ENCODE measurements around the gene METTL9. TPM values are rescaled to one million over a fixed set of nuclear protein-coding genes. Genes with fewer than 3 reads are reported as not detected.
A peak's percentile ranks its signal among the peaks of the same experiment; 100 is the strongest.

METTL9 gene
- total RNA-seq, 1 donor from 2014 or later, result 132 TPM

DNA sequence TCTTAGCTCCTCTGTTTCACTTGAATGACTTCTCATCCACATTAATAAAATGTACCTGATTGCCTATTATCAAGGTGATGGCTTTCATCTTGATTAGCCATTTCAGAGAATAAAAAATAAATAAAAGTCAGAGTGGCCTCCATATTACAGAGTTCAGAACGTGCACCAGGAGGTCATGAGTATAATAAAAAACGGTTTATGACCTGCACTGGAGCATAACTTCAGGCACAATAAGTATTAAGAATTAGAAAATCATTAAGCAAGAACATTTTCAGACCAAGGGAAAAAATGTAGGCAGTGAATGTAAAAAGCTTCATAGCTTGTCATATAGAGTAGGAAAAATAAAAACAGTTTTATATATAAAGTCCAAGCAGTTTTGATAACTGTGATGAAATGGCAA lies 11.4 kb downstream of the METTL9 start:
- Mint-ChIP-seq H3K9me3 (no peaks in the 10 kb centered on the region), H3K4me1 (ENCODE audit: unreplicated experiment) (peaks cover 40% of the 10 kb centered on the region), H3K4me3 (no peak overlapping the region), H3K27me3 (no peaks in the 10 kb centered on the region), H3K27ac (no peak overlapping the region), H3K36me3 (peaks cover 5% of the 10 kb centered on the region)
- DNase-seq (ENCODE audit: extremely low spot score, unreplicated experiment), result no peak
- TF ChIP-seq, protein P1, sequence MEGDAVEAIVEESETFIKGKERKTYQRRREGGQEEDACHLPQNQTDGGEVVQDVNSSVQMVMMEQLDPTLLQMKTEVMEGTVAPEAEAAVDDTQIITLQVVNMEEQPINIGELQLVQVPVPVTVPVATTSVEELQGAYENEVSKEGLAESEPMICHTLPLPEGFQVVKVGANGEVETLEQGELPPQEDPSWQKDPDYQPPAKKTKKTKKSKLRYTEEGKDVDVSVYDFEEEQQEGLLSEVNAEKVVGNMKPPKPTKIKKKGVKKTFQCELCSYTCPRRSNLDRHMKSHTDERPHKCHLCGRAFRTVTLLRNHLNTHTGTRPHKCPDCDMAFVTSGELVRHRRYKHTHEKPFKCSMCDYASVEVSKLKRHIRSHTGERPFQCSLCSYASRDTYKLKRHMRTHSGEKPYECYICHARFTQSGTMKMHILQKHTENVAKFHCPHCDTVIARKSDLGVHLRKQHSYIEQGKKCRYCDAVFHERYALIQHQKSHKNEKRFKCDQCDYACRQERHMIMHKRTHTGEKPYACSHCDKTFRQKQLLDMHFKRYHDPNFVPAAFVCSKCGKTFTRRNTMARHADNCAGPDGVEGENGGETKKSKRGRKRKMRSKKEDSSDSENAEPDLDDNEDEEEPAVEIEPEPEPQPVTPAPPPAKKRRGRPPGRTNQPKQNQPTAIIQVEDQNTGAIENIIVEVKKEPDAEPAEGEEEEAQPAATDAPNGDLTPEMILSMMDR (conservative IDR thresholded peaks at IDR 0.05), result no peak

DNA sequence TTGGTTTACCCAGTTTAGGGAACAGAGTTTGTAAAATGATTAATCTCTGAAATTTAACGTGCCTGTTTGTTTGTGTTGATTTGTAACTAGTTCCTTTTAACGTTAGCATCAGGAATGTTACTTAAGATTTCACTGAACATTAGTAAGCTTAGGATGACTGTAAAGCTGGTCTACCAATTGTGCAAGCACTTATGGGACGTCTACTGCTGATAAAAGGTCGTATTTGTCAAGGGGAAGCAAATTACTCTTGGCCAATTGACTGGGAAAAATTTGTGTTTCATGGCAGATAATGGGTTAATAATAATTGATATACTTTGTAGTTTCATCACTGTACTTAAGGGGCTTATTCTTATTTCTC lies 11.8 kb downstream of the METTL9 start:
- H3K9me3 Mint-ChIP-seq, result no peaks in the 10 kb centered on the region
- no peak for DNase-seq (ENCODE audit: extremely low spot score, unreplicated experiment)
- H3K27ac Mint-ChIP-seq, result peak overlapping the region; percentile 88
- TF ChIP-seq, protein P1 (conservative IDR thresholded peaks at IDR 0.05), result no peak
- no peaks in the 10 kb centered on the region for H3K27me3 Mint-ChIP-seq
- peaks cover 40% of the 10 kb centered on the region for H3K4me1 Mint-ChIP-seq (ENCODE audit: unreplicated experiment)
- peak overlapping the region; percentile 21 for H3K4me3 Mint-ChIP-seq
- H3K36me3 Mint-ChIP-seq, result peaks cover 5% of the 10 kb centered on the region

DNA sequence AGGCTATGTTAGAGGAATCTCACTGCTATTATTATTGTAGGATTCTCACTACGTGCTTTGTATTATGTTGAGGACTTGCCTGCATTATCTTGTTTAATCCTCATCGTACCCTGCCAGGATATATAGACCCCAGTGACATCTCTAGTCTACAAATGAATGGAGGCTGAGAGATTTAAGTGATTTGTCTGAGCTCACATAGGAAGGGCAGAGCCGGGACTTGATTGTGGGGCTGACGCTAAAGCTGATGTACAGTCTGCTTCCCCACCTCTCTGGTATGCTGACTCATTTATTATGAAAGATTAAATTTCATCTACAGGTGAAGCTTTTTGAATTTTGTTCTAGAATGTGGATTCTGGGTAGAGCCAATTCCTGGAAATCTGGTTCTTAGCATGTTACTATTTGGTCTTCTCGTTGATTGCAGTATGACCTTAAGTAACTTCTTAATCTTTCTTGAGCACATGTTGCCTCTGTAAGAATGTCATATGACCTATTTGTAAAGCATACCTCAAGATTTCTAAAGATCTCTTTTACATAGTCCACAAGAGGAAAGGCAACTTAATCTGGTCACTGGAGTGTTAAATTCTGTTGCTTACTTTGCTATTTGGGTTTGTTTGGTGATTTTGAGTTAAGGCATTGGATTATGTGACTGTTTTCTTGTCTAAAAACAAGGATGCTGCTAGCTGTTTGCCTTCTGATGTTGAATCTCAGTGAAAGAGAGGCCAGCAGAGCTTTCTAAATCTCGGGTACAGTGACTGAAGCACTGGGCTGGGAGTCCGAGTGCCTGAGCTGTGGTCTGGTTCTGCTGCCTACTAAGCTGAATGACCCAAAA lies 12.4 kb downstream of the METTL9 start:
- Mint-ChIP-seq H3K27me3 (no peaks in the 10 kb centered on the region), H3K36me3 (peaks cover 5% of the 10 kb centered on the region), H3K9me3 (no peaks in the 10 kb centered on the region), H3K27ac (peak overlapping the region; percentile 88), H3K4me1 (ENCODE audit: unreplicated experiment) (peaks cover 40% of the 10 kb centered on the region), H3K4me3 (peak overlapping the region; percentile 21)
- no peak for DNase-seq (ENCODE audit: extremely low spot score, unreplicated experiment)
- TF ChIP-seq, protein P1 (conservative IDR thresholded peaks at IDR 0.05), result no peak

DNA sequence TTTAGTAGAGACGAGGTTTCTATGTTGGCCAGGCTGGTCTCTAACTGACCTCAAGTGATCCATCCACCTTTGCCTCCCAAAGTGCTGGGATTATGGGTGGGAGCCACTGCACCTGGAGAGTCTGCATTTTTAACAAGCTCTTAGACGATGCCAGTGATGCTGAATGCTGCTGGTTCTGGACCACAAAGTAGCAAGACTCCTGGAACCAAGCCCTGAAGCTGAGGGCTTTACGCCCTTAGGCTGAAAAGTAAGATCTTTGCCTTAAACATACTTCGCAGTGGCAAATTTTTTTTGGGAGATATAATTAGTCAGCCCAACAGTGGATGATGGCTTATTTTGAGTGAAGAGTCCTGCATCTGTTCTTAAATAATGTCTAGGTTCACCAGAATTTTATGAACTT lies 14.0 kb downstream of the METTL9 start:
- TF ChIP-seq, protein P1 (conservative IDR thresholded peaks at IDR 0.05), result no peak
- H3K4me1 Mint-ChIP-seq (ENCODE audit: unreplicated experiment), result peaks cover 36% of the 10 kb centered on the region

DNA sequence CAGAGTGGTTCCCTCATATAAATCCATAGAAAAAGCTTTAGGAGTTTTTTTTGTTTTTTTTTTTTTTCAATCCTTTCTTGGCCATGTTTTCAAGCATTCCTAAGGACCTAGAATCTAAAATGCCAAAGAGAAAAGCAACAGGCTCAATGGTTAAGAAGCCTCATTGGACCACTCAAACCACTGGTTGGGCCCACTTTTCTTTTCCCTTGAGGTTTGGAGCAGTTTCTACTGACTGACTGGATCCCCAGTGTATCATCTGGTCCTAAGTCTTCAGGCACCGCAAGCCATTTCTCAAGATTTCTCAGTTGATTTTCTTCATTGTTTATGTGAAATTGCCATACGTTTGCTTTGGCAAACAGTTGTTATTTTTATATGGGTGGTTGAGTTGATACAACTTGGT lies 14.4 kb downstream of the METTL9 start:
- Mint-ChIP-seq H3K27me3 (no peaks in the 10 kb centered on the region), H3K27ac (no peak overlapping the region), H3K9me3 (no peaks in the 10 kb centered on the region), H3K4me1 (ENCODE audit: unreplicated experiment) (peaks cover 32% of the 10 kb centered on the region), H3K4me3 (no peak overlapping the region), H3K36me3 (peaks cover 10% of the 10 kb centered on the region)
- TF ChIP-seq, protein P1 (conservative IDR thresholded peaks at IDR 0.05), result no peak
- no peak for DNase-seq (ENCODE audit: extremely low spot score, unreplicated experiment)

More for the DNA sequence above, 14.0 kb downstream of the METTL9 start:
- no peaks in the 10 kb centered on the region for H3K27me3 Mint-ChIP-seq
- H3K27ac Mint-ChIP-seq, result no peak overlapping the region
- peaks cover 10% of the 10 kb centered on the region for H3K36me3 Mint-ChIP-seq
- peak; percentile 8 for DNase-seq (ENCODE audit: extremely low spot score, unreplicated experiment)
- no peaks in the 10 kb centered on the region for H3K9me3 Mint-ChIP-seq
- H3K4me3 Mint-ChIP-seq, result no peak overlapping the region

All from type B pancreatic cell (in vitro differentiated cells).